GM21423 (cell line): Measurements from ENCODE around the gene TOP1.
"Not testable (repeated sequence)": the region's sequence is repeated elsewhere in the genome, so short reads cannot be mapped to it uniquely, and the experiment has no call there.

ENCODE experiments used
- ATAC-seq: cut with Tn5 transposase; IDR thresholded peaks from one replicate; pipeline ENCODE4 v1.9.1; 2021; ENCODE audit warnings: mild to moderate bottlenecking, moderate library complexity; ENCODE audit not compliant: unreplicated experiment

The TOP1 gene

GRCh38 chr20:41123631-41124030 lies 95.0 kb downstream of the TOP1 start:
- ATAC-seq: no peak

DNA sequence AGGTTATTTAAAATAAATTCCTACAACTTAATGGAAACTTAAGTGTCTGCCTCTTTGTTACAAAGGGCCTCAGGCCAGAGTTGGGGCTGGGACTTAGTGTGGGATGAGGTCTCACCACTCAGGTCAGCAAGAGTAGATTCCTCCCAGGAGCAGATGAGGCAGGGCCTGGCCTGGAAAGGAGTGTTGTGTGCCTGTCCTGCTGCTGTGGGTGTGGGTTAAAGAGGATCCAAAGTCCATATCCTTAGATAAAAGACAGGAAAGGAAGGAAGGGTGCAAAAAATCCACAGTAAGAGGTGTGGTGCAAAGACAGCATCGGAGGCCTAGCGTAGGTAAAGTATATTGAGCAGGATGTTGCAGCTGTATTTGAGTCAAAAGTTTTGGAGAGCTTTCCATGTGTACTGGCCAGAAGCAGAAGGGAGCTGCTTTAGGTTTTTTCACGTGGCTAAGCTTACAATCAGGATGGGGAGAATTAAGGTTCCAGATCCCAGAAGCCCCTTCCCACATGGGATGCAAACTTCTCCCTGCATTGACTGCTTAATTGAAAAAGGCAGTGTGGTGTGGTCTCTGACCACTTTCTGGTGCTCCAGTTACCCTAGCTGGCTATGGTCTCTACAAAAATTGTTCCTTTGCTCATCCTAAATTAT lies 96.0 kb downstream of the TOP1 start:
- ATAC-seq: no peak

DNA sequence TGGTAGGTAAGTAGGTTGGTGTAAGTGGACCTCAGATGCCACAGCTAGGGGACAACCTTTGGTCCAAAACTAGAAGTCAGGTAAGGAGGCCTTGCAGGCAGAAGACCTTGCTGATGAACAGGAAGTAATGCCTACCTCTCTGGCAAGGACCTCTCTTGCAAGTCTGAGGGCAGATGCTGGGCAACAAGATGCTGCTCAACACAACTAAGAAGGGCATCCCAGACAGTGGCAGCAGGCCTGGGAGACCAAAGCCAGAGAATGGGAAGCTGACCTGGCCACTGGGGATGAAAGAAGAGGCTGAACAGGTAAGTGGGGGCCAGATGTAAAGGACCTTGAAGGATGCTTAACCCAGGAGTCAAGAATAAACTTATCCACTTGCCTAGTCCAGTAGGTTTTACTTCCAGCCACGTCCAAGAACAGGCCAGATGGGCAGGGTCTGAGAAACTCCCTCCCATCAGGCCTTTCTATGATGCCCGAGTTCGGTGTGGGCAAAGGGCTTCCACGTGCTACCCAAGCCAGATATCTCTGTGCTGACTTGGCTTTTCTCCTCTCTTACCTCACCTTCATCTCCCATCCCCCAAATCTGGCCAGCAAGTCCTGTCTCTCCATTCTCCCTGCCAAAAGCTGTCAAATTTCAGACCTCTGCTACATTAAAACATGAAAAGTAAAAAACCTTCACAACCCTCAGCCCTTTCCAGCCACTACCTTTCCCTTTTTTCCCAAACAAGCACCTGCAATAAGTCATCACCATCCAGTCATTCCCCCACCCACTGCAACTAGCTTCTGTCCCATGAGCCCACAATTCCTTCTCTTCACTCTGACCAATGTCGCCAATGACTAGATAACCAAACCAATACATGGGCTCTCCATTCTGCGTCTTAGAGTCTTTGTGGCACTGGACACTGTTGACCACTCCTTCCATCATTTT lies 97.2 kb downstream of the TOP1 start:
- ATAC-seq: no peak

DNA sequence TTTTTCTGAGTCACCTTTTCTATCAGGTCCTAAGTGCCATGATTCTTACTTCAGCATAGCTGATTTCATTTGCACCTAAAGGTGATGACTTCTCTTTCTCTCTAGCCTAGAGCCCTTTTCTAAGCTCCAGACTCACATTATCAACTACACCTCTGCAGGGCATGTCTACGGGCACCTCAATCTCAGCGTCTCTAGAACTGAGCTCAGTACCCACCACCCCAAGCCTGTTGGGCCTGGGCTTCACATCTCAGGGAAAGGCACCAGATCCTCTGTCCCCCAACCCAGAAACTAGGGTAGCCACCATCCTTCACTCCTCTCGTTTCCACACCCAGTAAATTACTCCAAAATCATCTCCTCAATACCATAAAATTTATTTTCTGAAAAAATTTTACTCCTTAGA lies 98.1 kb downstream of the TOP1 start:
- ATAC-seq: no peak

GRCh38 chr20:41128317-41128716 lies 99.7 kb downstream of the TOP1 start:
- ATAC-seq: not testable (repeated sequence)

- no peak for ATAC-seq
Observed at GRCh38 chr20:41131594-41132387, 103.2 kb downstream of the TOP1 start.

GRCh38 chr20:41132388-41132775 lies 103.8 kb downstream of the TOP1 start:
- not testable (repeated sequence) for ATAC-seq

GRCh38 chr20:41133709-41134361 lies 105.2 kb downstream of the TOP1 start:
- ATAC-seq: no peak

DNA sequence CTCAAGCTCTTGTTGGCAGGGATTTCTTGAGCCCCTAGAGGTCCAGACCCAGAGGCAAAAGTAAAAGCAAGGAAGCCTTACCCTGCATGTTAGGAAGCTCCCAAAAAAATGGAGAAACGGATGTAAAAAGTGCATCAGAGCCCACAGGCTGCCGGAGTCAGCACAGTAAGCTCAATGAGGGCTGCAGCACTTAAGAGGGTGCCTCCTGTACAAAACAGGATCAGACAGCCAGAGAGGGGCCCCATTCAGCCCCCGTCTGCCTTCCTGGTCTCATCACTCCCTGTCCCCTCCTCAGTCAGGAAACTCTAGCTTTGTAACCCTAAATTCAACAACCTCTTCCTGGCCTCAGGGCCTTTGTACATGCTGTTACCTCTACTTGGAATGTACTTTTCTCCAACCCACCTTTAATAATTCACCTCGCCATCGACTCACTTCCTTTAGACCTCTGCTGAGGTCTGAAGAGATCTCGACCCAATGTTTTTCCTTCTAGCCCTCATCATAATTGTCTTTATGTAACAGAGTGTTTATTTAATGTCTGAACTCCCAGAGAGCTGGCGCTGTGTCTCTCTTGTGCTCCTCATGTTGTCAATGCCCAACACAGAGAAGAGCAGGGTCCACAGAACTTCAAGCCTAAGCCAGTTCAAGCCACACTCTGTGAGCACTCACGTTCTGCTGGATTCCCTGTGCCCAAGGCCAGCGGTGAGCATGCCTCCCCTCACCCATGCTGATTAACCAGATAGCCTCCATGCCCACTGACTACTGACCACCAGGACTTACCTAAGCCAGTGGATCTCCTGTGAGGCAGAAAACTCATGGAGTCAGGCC lies 106.0 kb downstream of the TOP1 start:
- ATAC-seq: no peak

DNA sequence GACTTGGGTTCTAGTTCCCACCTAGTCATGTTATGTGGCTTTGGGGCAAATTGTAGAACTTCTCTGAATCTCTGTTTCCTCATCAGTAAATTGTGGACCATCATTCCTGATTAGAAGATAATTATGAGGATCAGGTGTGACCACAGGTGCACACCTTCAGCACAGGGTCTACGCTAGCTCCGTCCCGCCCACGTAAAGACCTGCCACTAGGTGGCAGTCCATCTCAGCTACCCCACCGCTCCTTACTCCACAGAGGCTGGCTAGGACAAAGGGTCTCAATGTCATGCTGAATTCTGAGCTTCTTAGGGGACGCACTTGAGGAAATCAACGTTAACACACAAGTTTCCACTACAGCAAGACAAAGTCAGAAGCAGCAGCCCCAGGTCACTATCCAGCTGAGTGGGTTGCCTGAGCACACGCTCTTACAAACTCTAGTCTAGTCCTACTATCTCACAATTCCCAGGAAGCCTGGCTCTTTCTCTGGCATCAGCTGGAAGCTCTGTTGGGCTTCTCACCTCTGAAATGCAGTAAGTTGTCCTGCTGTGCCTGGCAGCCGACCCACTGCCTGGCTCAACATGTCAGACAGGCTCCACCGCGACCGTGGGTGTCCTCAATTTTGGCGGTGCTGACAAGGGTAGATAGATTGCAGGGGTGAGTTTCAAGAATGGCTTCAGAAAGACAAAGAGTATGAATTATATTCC lies 106.7 kb downstream of the TOP1 start:
- no peak for ATAC-seq

DNA sequence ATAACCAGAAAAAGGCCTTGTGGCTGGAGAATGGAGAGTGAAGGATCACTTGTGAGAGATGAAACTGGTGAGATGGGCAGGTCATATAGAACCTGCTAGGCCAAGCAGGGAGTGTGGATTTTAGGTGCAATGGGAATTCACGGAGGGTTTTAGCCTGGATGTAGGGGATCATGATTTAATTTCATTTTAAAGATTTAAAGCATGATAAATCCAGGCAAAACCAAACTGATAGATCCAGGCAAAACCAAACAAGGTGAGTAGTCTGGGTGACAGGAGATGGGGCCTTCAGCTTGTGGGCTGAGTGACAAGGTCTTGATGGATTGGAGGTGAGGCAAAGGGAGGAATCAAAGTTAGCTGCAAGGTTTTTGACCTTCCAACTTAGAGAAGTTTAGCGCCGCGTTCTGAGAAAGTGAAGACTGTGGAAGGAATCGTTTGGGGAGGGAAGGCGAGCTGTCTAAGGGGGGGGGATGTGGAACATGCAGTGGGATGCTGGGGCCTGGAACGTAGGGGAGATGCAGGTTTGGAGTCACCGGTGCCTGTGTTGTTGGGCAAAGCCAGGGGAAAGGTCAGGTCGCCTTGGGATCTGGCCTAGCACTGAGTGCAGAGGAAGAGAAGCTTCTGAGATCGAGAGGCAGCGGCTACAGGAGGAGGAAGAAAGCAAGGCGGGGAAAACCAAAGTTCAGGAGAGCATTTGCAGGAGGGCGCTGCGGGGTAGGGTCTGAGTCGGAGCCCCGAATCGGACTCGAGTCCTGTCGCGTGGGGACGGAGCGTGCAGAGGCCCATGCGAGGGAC lies 107.5 kb downstream of the TOP1 start:
- no peak for ATAC-seq

DNA sequence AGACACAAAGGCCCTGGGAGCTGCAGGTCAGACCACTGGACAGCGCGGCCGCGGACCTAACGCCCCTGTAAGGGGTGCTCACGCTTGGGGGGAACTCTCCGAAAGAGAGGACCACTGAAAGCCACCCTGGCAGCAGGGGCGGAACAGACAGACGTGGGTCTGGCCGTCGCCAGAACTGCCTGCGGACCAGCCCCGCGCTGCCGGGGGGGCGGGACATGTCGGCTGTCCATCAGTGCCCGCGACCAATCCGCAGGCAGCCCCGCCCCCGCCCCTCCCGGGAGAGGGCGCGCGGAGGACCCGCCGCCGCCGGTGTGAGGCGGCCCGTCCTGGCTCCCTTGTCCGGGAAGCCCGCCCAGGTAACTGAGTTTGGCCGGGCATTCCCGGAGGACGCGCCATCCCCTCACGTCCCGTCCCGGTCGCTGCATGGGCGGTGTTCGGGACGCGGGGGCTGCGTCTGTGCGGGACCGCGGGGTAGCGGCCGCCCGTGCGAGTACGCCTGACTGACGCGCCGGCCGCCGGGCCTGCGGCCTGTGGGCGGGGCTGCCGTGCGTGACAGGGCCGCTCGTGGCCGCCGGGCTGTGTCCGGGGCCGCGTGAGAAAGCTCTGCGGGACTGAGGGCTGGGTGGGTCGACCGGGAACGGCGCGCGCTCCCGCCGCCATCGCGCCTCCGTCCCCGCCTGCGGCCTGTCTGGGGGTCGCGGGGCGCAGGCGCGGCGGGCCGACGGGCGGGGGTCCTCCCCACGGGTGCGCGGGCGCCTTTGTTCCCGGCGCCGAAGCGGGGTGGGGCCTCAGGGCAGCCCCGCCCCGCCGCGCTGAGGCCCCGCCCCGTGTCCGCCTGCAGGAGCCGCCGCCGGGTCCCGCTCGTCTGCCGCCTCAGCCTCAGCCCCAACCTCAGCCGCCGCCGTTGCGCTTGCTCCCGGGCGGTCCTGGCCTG lies 108.3 kb downstream of the TOP1 start, which contains the start of gene PLCG1:
PLCG1 (plus strand) TSS at position 864 of the 934 bp plus-strand sequence. CDS start 99 bp downstream, outside the sequence.
- ATAC-seq: peak; percentile 49

DNA sequence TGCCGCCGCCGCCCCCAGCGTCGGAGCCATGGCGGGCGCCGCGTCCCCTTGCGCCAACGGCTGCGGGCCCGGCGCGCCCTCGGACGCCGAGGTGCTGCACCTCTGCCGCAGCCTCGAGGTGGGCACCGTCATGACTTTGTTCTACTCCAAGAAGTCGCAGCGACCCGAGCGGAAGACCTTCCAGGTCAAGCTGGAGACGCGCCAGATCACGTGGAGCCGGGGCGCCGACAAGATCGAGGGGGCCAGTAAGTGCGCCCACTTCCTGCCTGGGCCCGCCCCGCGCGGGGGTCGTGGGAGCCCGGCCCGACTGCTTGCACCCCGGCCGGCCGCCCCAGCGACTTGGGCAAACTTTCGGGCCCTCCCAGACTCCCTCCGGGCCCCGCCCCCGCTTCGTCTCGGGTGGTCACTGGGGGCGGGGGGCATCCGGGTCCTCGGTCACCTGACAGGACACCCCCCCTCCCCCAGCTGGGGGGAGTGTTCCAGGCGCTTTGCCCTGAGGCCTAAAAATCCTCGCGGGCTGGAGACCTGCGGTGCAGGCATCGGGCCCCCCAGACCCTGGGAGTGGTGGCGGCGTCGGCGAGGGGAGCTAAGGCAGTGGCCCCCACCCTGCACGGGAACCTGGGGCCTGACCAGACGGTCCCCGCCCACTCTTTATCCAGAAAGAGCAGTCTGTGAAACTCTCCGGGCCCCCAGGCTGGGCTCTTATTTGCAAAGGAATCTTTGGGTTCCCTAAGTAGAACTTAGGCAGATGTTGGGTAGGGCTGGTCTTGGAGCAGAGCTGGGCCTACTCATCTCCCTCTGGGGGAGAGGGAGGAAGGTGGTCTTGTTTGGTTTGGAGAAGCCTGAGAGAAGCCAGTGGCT lies 109.2 kb downstream of the TOP1 start:
- peak; percentile 19 for ATAC-seq

DNA sequence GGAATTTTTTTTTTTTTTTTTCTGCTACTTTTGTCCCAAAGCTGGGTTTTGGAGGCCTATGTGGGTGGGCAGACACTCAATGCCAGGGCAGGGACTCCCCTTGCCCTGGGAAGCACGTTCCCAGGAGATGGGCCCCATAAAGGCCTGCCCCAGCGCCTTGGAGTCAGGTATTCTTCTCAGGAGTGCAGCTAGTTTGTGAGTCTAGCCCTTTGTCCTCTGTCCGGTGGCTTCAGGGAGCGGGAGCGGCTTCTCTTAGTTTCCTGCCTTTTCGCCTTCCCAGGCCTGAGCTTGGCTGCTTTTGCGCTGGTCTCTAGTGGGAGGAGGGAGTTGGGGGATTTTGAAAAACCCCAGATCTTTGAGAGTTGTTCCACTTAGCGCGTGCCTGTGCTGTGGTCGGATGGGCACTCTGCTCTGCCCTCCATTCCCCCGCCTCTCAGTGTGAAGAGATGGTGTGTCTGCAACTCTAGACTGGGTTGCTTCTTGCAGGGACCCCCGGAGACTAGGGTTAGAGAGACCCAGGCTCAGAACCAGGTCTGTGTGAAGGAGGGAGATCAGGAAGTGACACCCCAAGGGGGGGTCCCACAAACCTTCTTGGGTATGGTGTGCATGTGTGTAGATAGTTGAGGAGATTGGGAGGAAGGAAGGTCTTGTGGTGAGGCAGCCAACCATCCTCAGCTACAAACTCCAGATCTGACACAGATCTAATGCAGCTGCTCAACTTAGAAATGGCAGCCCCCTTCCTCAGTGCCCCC lies 110.0 kb downstream of the TOP1 start:
- ATAC-seq: no peak

GRCh38 chr20:41139227-41140093 lies 110.8 kb downstream of the TOP1 start:
- no peak for ATAC-seq
